GM21526 (cell line): ENCODE measurements around the gene IKZF4.
"Not testable (repeated sequence)": the region's sequence is repeated elsewhere in the genome, so short reads cannot be mapped to it uniquely, and the experiment has no call there.

Experiments
- ATAC-seq: cut with Tn5 transposase; IDR thresholded peaks from one replicate; pipeline ENCODE4 v1.9.1; 2021; ENCODE audit warnings: moderate library complexity; ENCODE audit not compliant: unreplicated experiment, low FRiP score

Gene IKZF4

DNA sequence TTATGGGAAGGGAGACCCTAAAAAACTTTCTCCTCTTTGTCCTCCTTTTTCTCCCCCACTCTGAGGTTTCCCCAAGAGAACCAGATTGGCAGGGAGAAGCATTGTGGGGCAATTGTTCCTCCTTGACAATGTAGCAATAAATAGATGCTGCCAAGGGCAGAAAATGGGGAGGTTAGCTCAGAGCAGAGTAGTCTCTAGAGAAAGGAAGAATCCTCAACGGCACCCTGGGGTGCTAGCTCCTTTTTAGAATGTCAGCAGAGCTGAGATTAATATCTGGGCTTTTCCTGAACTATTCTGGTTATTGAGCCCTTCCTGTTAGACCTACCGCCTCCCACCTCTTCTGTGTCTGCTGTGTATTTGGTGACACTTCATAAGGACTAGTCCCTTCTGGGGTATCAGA, 16.3 kb downstream of the IKZF4 start:
- ATAC-seq: no peak

DNA sequence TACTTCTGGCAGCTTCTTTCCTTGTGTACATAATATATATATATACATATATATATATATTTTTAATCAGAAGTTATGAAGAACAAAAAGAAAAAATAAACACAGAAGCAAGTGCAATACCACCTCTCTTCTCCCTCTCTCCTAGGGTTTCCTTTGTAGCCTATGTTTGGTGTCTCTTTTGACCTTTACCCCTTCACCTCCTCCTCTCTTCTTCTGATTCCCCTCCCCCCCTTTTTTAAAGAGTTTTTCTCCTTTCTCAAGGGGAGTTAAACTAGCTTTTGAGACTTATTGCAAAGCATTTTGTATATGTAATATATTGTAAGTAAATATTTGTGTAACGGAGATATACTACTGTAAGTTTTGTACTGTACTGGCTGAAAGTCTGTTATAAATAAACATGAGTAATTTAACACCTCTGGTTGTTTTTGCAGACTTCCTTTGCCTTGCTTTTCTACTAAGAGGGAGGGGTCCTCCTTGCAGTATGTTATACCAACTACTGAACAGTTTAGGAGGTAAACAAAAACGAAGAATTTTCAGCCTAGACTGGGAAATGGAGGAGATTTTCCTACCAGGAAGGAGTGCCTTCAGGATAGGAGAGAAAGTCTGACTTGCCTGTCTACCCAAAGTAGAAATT, 17.3 kb downstream of the IKZF4 start:
- ATAC-seq: no peak

DNA sequence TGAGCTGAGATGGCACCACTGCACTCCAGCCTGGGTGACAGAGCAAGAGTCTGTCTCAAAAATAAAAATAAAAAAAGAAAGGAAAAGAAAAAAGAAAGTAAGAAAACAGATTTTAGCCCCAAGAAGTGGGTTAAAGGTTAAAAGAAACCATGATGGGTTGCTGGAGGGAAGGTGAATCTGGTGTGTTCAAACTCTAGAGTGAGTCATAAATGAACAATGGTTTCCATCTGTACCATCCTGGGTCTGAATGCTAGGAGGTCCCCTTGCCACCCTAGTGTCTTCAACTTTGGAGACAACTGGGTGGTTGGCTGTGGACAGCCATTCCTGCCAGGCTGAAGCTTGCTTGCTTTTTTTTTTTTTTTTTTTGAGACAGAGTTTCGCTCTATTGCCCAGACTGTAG, 19.3 kb downstream of the IKZF4 start:
- ATAC-seq: no peak

DNA sequence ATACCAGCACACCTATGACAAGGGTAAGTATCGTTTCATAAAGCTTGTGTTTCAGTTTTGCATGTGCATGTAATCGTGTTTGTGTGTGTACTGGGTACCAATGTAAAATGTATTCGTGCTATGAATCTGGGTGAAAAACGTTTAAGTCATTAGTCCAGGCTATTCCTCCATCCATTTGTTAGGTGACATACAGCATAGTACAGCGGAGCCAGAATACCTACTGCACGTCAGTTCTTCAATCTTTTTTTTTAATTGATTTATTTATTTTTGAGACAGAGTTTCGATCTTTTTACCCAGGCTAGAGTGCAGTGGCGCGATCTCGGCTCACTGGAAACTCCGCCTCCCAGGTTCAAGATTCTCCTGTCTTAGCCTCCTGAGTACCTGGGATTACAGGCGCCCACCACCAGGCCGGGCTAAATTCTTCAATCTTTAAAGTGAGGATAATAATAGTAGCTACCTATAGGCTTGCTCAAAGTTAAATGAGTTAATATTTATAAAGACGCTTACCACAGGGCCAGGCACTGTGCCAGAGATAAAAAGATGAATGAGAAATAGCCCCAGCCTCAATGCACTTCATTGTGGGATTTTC, 20.2 kb downstream of the IKZF4 start:
- no peak for ATAC-seq

DNA sequence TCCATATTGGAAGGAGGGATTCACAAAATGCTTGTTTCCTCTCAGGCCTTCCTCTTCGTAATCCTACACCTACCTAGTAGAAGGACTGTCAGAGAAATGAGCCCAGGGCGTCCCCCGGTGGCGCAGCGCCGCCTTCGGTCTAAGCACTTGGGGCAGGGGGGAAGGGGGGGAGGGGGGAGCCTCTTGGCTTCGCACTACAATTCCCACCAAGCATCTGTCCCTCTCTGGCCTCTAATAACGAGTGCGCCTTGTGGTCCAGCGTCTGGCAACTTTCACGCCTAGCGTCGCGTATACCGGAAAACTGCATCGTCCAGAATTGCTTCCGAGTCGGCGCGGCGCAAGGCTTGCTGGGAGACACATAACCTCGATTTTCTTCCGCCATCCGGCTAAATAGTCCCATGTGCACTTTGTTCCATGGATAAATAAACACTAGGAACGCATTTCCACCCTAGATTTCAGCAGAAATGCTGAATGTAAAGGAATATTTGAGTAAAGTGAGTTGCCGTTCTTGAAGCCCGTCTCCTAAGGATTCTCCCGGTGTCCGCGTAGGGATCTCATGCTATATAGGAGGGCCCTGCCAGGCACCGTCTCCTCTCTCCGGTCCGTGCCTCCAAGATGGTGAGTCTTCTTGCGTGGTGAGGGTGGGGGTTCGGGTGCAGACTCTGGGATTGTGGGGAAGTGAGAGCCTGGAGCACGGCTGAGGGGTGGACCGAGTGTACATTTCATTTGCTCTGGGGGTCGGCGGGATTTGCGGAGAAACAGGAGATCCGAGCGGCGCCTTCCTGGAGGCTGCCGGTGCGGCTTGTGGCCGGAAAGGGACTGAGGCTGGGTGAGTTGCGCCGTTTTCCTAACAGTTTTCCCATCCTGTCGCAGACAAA, 20.9 kb downstream of the IKZF4 start, which contains the start of gene RPS26:
Gene RPS26 (plus strand): TSS at position 367 of the 878 bp plus-strand sequence. CDS start 249 bp downstream, at position 616.
- ATAC-seq: peak; percentile 84

DNA sequence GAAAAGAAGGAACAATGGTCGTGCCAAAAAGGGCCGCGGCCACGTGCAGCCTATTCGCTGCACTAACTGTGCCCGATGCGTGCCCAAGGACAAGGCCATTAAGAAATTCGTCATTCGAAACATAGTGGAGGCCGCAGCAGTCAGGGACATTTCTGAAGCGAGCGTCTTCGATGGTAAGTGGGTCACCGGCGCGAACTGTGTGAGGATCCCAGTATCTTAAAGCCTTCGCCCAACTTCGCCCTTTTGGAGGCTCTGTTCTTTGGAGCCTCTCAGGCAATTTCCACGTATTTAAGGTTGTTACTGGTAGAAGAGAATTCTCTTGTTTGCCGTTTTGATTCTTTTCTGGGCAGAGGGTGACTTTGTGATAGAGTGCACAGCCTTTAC, 21.6 kb downstream of the IKZF4 start:
- ATAC-seq: not testable (repeated sequence)

DNA sequence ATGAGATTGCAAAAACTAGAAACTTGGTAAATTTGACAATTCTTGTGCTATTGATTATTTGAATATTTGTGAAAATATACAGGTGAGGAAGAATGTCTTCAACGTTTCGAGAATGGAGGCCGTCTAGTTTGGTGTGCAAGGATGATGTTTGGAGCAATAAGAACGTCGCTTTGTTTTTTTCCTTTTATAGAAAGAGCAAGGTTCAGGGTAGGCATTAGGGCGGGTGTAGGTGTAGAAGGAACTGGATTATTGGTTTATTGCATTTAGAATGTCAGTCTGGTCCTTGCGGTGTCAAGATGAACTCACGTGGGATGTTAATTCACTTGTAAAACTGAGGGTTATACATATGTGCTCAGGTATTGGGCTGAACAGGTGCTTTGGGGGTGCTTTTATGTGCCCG, 22.0 kb downstream of the IKZF4 start:
- ATAC-seq: no peak

DNA sequence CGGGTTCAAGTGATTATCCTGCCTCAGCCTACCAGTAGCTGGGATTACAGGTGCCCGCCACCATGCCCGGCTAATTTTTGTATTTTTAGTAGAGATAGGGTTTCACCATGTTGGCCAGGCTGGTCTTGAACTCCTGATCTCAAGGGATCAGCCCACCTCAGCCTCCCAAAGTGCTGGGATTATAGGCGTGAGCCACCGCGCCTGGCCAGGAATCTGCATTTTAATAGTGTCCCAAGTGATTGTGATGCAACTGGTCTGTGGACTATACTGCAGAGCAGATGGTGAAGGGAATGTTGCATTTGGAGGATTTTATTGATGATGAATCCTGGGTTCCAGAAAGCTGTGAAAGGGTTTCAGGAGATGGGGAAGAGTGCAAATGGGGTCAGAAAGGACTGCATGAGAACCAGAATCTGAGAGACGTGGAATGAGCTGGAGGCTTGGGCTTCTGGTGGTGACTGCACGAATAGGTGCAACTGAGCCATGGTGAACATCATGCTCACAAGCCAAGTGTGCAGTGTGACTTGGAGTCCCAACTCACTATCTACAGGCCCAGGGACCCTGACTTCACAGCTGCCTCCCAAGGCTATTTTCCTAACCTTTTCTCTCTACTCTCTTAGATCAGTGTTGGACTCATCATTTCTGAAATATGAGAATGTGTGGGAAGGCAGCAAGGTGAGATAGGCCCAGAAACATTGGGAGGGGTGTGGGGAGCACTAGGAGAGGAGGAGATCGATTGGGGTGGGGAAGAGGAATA, 25.4 kb downstream of the IKZF4 start:
- no peak for ATAC-seq

DNA sequence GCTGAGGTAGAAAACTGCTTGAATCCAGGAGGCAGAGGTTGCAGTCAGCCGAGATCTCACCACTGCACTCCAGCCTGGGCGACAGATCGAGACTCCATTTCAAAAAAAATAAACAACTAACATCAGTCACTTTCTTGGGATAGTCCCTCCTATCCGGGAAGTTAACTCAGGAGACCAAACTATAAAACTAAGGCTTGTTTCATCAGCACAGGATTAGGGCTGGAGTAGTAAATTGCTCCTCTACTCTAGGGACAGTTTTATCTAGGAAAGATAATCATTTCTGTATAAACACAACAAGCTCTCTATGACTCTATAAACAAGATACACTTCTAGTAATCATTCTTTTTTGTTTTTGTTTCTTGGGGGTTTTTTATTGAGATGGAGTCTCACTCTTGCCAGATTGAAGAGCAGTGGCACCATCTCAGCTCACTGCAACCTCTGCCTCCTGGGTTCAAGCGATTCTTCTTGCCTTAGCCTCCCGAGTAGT, 32.6 kb downstream of the IKZF4 start:
- no peak for ATAC-seq

DNA sequence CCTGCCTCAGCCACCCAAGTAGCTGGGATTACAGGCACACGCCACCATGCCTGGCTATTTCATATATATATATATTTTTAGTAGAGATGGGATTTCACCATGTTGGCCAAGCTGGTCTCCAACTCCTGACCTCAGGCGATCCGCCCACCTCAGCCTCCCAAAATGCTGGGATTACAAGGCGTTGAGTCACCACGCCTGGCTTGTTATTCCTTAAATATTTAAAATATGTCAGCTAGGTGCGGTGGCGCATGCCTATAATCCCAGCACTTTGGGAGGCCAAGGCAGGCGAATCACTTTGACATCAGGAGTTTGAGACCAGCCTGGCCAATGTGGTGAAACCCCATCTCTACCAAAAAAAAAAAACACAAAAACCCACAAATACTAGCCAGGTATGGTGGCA, 39.1 kb downstream of the IKZF4 start:
- not testable (repeated sequence) for ATAC-seq

DNA sequence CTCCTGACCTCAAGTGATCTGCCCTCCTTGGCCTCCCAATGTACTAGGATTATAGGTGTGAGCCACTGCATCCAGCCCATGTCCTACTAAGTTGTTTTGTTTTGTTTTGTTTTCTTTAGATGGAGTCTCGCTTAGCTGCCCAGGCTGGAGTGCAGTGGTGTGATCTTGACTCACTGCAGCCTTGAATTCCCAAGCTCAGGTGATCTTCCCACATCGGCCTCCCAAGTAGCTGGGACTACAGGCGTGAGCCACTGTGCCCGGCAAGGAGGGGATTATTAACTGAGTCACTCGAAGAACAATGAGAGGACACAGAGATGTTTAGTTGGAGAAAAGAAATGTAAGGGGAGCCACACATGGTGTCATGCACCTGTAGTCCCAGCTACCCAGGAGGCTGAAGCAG, 41.1 kb downstream of the IKZF4 start:
- ATAC-seq: no peak

DNA sequence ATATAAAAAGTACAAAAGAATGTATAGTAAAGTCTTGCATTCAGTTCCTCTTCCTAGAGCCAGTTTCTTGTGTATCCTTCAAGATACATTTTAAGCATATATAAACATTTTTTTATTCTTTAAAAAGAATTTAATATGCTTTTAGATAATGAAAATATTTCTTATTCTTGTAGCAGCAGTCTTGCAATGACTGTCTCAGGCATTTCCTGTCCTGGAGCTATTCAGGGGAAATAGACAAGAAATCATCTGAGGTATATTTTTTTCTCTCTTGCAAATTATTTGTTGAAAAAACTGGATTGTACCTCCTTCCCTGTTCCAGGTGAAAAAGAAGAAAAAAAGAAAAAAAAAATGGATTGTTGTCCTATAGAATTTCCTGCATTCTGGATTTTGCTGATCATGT, 42.2 kb downstream of the IKZF4 start:
- ATAC-seq: no peak

DNA sequence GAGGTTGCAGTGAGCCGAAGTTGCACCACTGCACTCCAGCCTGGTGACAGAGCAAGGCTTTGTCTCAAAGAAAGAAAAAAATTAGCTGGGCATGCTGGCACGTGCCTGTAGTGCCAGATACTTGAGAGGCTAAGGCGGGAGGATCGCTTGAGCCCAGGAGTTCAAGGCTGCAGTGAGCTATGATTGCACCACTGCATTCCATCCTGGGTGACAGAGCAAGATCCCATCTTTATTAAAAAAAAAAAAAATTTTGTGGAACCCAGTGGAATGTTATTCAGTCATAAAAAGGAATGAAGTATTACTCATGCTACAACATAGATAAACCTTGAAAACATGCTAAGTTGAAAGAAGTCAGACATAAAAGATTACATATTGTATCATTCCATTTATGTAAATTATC, 50.8 kb downstream of the IKZF4 start:
- ATAC-seq: no peak

DNA sequence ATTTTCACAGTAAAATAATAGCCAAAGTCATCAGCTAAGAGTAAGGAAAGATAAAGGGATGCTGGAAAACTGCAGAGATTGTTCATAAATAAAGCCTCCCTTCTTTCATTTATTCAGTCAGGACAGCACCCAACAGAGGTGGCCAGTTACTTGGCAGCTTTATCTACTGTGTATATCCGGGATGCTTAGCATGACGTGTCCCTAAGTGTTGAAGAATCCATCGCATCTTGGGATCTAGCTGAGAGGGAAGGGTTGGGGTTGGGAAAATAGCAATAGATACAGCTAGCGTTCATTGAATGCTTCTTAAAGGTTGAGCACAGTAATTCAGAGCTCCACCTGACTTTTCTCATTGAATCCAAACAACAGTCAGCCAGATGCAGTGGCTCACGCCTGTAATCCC, 53.6 kb downstream of the IKZF4 start:
- no peak for ATAC-seq

DNA sequence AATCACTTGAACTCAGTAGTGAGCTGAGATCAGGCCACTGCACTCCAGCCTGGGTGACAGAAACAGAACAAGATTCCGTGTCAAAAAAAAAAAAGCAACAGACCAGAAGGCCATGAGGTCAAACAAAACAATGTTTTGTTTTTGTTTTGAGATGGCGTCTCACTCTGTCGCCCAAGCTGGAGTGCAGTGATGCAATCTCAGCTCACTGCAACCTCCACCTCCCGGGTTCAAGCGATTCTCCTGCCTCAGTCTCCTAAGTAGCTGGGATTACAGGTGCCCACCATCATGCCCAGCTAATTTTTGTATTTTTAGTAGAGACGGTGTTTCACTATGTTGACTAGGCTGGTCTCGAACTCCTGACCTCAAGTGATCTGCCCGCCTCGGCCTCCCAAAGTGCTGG, 57.1 kb downstream of the IKZF4 start:
- not testable (repeated sequence) for ATAC-seq

DNA sequence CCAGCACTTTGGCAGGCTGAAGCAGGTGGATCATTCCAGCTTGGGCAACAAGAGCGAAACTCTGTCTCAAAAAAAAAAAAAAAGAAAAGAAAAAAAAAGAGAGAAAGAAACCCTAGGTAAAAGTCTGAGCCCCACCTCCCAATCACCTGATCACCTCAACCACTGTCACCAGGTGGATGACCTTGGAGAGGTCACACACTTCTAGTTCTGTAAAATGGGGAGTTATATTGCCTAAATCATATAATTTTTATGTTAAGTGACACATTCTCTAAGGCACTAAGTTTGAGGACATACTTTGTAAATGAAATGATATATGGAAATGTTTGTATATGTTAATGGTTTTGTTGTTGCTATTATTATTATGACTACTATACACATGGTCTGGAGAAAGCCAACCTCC, 57.6 kb downstream of the IKZF4 start:
- ATAC-seq: no peak

DNA sequence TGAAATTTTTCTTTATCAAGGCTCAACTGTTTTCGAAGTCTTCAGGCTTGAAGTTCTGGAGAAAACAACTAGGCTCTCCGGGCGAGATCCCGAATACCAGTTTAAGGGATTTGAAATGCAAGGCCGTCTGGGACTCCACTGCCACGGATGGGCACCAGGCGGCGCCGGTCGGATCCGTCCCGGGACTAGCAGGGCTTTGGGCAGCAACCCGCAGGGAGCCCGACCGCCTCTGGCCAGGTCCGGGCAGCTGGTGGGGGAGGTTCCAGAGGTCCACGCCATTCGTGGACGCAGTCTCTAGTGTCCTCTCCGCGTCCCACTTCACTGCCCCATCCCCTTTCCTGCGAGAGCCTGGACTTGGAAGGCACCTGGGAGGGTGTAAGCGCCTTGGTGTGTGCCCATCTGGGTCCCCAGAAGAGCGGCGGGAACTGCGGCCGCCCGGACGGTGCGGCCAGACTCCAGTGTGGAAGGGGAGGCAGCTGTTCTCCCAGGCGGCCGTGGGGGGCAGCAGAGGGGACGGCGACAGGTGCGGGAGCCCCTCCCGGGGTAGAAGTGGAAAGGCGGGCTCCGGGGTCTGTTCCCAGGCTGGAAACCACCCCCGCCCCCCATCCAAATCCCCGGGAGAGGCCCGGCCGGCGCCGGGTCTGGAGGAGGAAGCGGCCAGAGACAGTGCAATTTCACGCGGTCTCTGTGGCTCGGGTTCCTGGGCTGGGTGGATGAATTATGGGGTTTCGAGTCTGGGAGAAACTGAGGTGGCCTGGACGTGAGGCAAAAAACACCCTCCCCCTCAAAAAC, 58.3 kb downstream of the IKZF4 start:
- ATAC-seq: no peak

DNA sequence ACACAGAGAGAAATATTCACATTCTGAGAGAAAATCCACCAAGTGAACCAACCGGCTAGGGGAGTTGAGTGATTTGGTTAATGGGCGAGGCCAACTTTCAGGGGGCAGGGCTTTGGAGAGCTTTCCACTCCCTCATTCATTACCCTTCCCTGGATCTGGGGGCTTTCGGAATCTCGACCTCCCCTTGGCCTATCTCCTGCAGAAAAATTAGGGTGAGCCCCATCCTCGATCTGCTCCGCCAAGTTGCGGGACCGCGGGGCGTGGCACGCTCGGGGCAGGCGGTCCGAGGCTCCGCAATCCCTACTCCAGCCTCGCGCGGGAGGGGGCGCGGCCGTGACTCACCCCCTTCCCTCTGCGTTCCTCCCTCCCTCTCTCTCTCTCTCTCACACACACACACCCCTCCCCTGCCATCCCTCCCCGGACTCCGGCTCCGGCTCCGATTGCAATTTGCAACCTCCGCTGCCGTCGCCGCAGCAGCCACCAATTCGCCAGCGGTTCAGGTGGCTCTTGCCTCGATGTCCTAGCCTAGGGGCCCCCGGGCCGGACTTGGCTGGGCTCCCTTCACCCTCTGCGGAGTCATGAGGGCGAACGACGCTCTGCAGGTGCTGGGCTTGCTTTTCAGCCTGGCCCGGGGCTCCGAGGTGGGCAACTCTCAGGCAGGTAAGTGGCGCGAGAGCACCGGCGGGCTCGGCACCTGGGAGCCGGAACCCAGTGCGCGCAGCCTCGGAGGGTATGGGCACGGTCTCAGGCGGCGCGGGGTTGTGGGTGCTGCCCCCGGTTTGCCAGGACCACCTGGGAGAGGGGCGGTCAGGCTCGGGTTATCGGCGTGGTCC, 59.1 kb downstream of the IKZF4 start, which contains the start of gene ERBB3:
Gene ERBB3 (plus strand): TSS at position 443 of the 833 bp plus-strand sequence. CDS start 136 bp downstream, at position 579.
- no peak for ATAC-seq

DNA sequence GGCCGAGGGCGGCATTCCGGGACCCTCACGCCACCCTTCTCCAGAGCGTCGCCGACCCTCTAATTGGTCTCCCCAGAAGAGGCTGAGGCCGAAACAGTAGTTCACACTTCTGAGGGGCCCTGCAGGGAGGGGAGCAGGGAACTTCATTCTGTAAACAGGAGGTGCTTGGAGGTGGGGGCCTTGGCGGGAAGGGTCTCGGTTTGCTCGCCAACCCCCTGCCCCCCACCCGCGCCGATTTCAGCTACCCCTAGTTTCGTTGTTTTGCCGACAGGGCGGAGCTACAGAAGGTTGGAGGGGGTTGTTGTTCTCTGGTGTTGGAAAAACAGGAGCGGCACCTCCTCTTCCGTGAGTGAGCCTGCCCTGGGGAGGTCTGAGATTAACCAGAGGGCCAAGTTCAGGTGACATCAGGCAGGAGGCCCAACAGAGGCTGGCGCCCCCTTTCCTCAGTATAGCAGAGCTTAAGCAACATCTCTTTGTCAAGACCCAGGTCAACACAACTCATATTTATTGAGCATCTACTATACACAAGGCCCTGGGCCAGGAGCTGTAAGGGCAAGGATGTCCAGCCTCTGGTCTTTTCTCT, 59.8 kb downstream of the IKZF4 start:
- no peak for ATAC-seq
